HEK293 (cell line): ENCODE data around the gene ARHGAP26.

Experiments used
- CTCF ChIA-PET: fragments of 350-600 bp; formaldehyde crosslinking; extraction: SDS; loops from one replicate; lab custom pipeline; 2021; ENCODE audit warnings: antibody characterized with exemption; lab: Yijun Ruan, JAX
- POLR2A ChIA-PET: fragments of 300-600 bp; formaldehyde crosslinking; extraction: SDS; loops from one replicate; lab custom pipeline; 2020; ENCODE audit warnings: antibody characterized with exemption, inconsistent platforms; lab: Yijun Ruan, JAX
- H3K27ac ChIP-seq: fragments of 200-500 bp; sonication (Bioruptor generic); 2 replicates; pipeline ENCODE4 v1.5.1; 2014; ENCODE audit warnings: low read depth, low read length, control low read depth, inconsistent platforms; ENCODE audit errors: extremely low read depth
- H3K36me3 ChIP-seq, 2 experiments: fragments of 200-500 bp in 1 of 2; sonication (Bioruptor generic) in 1 of 2; 1 replicate in 1 of 2; 2 replicates in 1 of 2; pipeline ENCODE4 v1.5.1; 2014 to 2017; ENCODE audit warnings: inconsistent platforms in 2 of 2, low read length in 2 of 2; ENCODE audit not compliant: control insufficient read depth in 2 of 2, insufficient read depth in 1 of 2
- H3K4me1 ChIP-seq: fragments of 200-500 bp; sonication (Bioruptor generic); 2 replicates; pipeline ENCODE4 v1.5.1; 2014; ENCODE audit warnings: mild to moderate bottlenecking, low read length, inconsistent platforms; ENCODE audit not compliant: control insufficient read depth, insufficient read depth
- H3K4me3 ChIP-seq: 2 replicates; pipeline ENCODE4 v1.5.1; 2011; ENCODE audit warnings: low read depth, mild to moderate bottlenecking, control low read depth, low read length, moderate library complexity
- H3K9me3 ChIP-seq: fragments of 200-500 bp; sonication (Bioruptor generic); 2 replicates; pipeline ENCODE4 v1.5.1; 2014; ENCODE audit warnings: low read depth, low read length, inconsistent platforms; ENCODE audit not compliant: control insufficient read depth, insufficient read depth
- EGR2 ChIP-seq: fragments of 450-650 bp; formaldehyde crosslinking; IDR thresholded peaks from 2 replicates; pipeline ENCODE4 v1.5.1; 2016; ENCODE audit warnings: low read depth, missing biosample characterization, missing genetic modification characterization
- FEZF1 ChIP-seq: fragments of 450-650 bp; formaldehyde crosslinking; IDR thresholded peaks from 2 replicates; pipeline ENCODE4 v1.5.1; 2016; ENCODE audit warnings: missing biosample characterization, missing genetic modification characterization
- IKZF3 ChIP-seq: fragments of 450-650 bp; IDR thresholded peaks from 2 replicates; pipeline ENCODE4 v1.5.0; 2018; ENCODE audit warnings: missing biosample characterization, mild to moderate bottlenecking, missing genetic modification characterization, moderate library complexity
- KLF10 ChIP-seq: fragments of 450-650 bp; IDR thresholded peaks from 2 replicates; pipeline ENCODE4 v1.5.1; 2018; ENCODE audit warnings: missing biosample characterization, mild to moderate bottlenecking, missing genetic modification characterization
- KLF17 ChIP-seq: fragments of 450-650 bp; formaldehyde crosslinking; IDR thresholded peaks from 2 replicates; pipeline ENCODE4 v1.5.1; 2016; ENCODE audit warnings: missing biosample characterization, missing genetic modification characterization
- RBAK ChIP-seq: fragments of 450-650 bp; formaldehyde crosslinking; IDR thresholded peaks from 2 replicates; pipeline ENCODE4 v1.5.1; 2016; ENCODE audit warnings: missing biosample characterization, missing genetic modification characterization
- SCRT1 ChIP-seq: fragments of 450-650 bp; formaldehyde crosslinking; IDR thresholded peaks from 2 replicates; pipeline ENCODE4 v1.5.1; 2016; ENCODE audit warnings: missing biosample characterization, missing genetic modification characterization, borderline replicate concordance
- ZBTB48 ChIP-seq: fragments of 450-650 bp; formaldehyde crosslinking; IDR thresholded peaks from 2 replicates; pipeline ENCODE4 v1.5.1; 2016; ENCODE audit warnings: missing biosample characterization, missing genetic modification characterization
- ZFHX2 ChIP-seq: fragments of 450-650 bp; formaldehyde crosslinking; conservative IDR thresholded peaks from 2 replicates; pipeline ENCODE4 v1.5.1; 2016; ENCODE audit warnings: missing biosample characterization, missing genetic modification characterization
- ZNF16 ChIP-seq: fragments of 450-650 bp; formaldehyde crosslinking; IDR thresholded peaks from 2 replicates; pipeline ENCODE4 v1.5.1; 2016; ENCODE audit warnings: low read depth, missing biosample characterization, missing genetic modification characterization
- ZNF169 ChIP-seq: fragments of 450-650 bp; formaldehyde crosslinking; IDR thresholded peaks from 2 replicates; pipeline ENCODE4 v1.5.1; 2016; ENCODE audit warnings: missing biosample characterization, missing genetic modification characterization
- ZNF19 ChIP-seq: fragments of 450-650 bp; formaldehyde crosslinking; IDR thresholded peaks from 2 replicates; pipeline ENCODE4; 2016; ENCODE audit warnings: missing biosample characterization, missing genetic modification characterization, low read depth
- ZNF2 ChIP-seq: fragments of 450-650 bp; formaldehyde crosslinking; IDR thresholded peaks from 2 replicates; pipeline ENCODE4 v1.5.1; 2016; ENCODE audit warnings: missing biosample characterization, missing genetic modification characterization
- ZNF211 ChIP-seq: fragments of 450-650 bp; formaldehyde crosslinking; IDR thresholded peaks from 2 replicates; pipeline ENCODE4 v1.5.1; 2016; ENCODE audit warnings: low read depth, missing biosample characterization, missing genetic modification characterization
- ZNF280C ChIP-seq: fragments of 450-650 bp; formaldehyde crosslinking; IDR thresholded peaks from 2 replicates; pipeline ENCODE4 v1.5.1; 2016; ENCODE audit warnings: missing biosample characterization, missing genetic modification characterization
- ZNF280D ChIP-seq: fragments of 450-650 bp; formaldehyde crosslinking; IDR thresholded peaks from 2 replicates; pipeline ENCODE4 v1.5.1; 2016; ENCODE audit warnings: missing biosample characterization, missing genetic modification characterization
- ZNF398 ChIP-seq: fragments of 450-650 bp; formaldehyde crosslinking; IDR thresholded peaks from 2 replicates; pipeline ENCODE4 v1.5.1; 2017; ENCODE audit warnings: missing biosample characterization, missing genetic modification characterization
- ZNF423 ChIP-seq: fragments of 450-650 bp; formaldehyde crosslinking; IDR thresholded peaks from 2 replicates; pipeline ENCODE4 v1.5.1; 2016; ENCODE audit warnings: missing biosample characterization, missing genetic modification characterization
- ZNF548 ChIP-seq: fragments of 450-650 bp; formaldehyde crosslinking; IDR thresholded peaks from 2 replicates; pipeline ENCODE4 v1.5.1; 2016; ENCODE audit warnings: missing biosample characterization, missing genetic modification characterization
- ZNF549 ChIP-seq: fragments of 450-650 bp; IDR thresholded peaks from 2 replicates; pipeline ENCODE4 v1.5.1; 2018; ENCODE audit warnings: missing biosample characterization, missing genetic modification characterization, mild to moderate bottlenecking, inconsistent platforms, moderate library complexity
- ZNF585B ChIP-seq: fragments of 450-650 bp; formaldehyde crosslinking; IDR thresholded peaks from 2 replicates; pipeline ENCODE4 v1.5.1; 2016; ENCODE audit warnings: missing biosample characterization, missing genetic modification characterization
- ZNF645 ChIP-seq: fragments of 450-650 bp; formaldehyde crosslinking; IDR thresholded peaks from 2 replicates; pipeline ENCODE4; 2016; ENCODE audit warnings: missing biosample characterization, missing genetic modification characterization
- ZNF677 ChIP-seq: fragments of 450-650 bp; IDR thresholded peaks from 2 replicates; pipeline ENCODE4 v1.5.0; 2018; ENCODE audit warnings: missing biosample characterization, mild to moderate bottlenecking, missing genetic modification characterization, moderate library complexity
- ZSCAN30 ChIP-seq: fragments of 450-650 bp; IDR thresholded peaks from 2 replicates; pipeline ENCODE4 v1.5.1; 2018; ENCODE audit warnings: missing biosample characterization, mild to moderate bottlenecking, missing genetic modification characterization, moderate library complexity

The ARHGAP26 gene

GRCh38 chr5:142796492-142797109, 26.4 kb downstream of the ARHGAP26 start:
- ChIA-PET CTCF (interaction anchor here (0.5 to 2.5 kb wide), 7 partner anchors 9 to 187 kb away, joined by 3 to 13 read pairs (median 3); no protein-coding TSS in a partner anchor), POLR2A (interaction anchor here (0.7 kb wide), 1 partner anchor 15 kb away, joined by 3 read pairs; no protein-coding TSS in a partner anchor)
- H3K4me3 ChIP-seq = no peak overlapping the region
- no peak overlapping the region for H3K27ac ChIP-seq
- TF ChIP-seq IKZF3 (tag by site-specific recombination) (no peak), ZNF585B (tag by site-specific recombination) (no peak), KLF10 (tag by site-specific recombination) (no peak), ZSCAN30 (tag by site-specific recombination) (no peak), RBAK (tag by site-specific recombination) (no peak), ZNF211 (no peak), ZNF280C (tag by site-specific recombination) (no peak), ZFHX2 (tag by site-specific recombination) (no peak), EGR2 (no peak)
- H3K4me1 ChIP-seq = 0 out of 2 replicates have a peak, but pooled peaks cover 2% of the 10 kb centered on the region
- H3K9me3 ChIP-seq = no peaks in the 10 kb centered on the region
- H3K36me3 ChIP-seq = no peaks in the 10 kb centered on the region

- POLR2A ChIA-PET = interaction anchor here (0.7 kb wide), 1 partner anchor 14 kb away, joined by 3 read pairs; no protein-coding TSS in a partner anchor
- CTCF ChIA-PET = interaction anchor here (0.6 to 2.5 kb wide), 9 partner anchors 10 to 146 kb away, joined by 3 to 13 read pairs (median 3); no protein-coding TSS in a partner anchor
- TF ChIP-seq ZBTB48 = no peak
- TF ChIP-seq FEZF1 (tag by site-specific recombination) = no peak
- no peak for TF ChIP-seq ZNF2 (tag by site-specific recombination)
- TF ChIP-seq SCRT1 (tag by site-specific recombination) = no peak
- no peak for TF ChIP-seq ZNF677
- TF ChIP-seq ZNF548 = no peak
- no peak for TF ChIP-seq ZNF169 (tag by site-specific recombination)
- TF ChIP-seq ZNF280D = no peak
- no peak for TF ChIP-seq ZNF16 (tag by site-specific recombination)
- TF ChIP-seq ZNF423 = no peak
- no peak for TF ChIP-seq ZNF19 (tag by site-specific recombination)
- TF ChIP-seq KLF10 (tag by site-specific recombination) = no peak
- TF ChIP-seq ZNF645 (tag by site-specific recombination) = no peak
- TF ChIP-seq ZNF549 (tag by site-specific recombination) = no peak
- TF ChIP-seq KLF17 (tag by site-specific recombination) = no peak
- no peak for TF ChIP-seq ZNF398
- Histone ChIP-seq H3K27ac (no peak overlapping the region), H3K9me3 (no peaks in the 10 kb centered on the region), H3K4me1 (0 out of 2 replicates have a peak, but pooled peaks cover 2% of the 10 kb centered on the region), H3K4me3 (no peak overlapping the region), H3K36me3 (no peaks in the 10 kb centered on the region)
Measured at GRCh38 chr5:142797420-142797819, 27.2 kb downstream of the ARHGAP26 start.
